Right atrium auricular region (tissue), 2 donors: ENCODE data around the gene STK26. TPM values are rescaled to one million over a fixed set of nuclear protein-coding genes. Genes with fewer than 3 reads are reported as not detected.

Experiments used
- DNase-seq: peaks from one replicate; pipeline ENCODE4 v3.0.0-alpha.2; 2019; ENCODE audit warnings: low spot score
- H3K27ac ChIP-seq, 2 donors: fragments of 200-600 bp; sonication (generic); 1 replicate in 1 of 2; 2 replicates in 1 of 2; pipeline ENCODE4 v1.5.1; 2016 to 2019
- H3K27me3 ChIP-seq, 2 donors: fragments of 200-600 bp; sonication (generic); one replicate each; pipeline versions ENCODE4 v1.5.1 to v1.6.0; 2017 to 2019
- H3K36me3 ChIP-seq: fragments of 200-600 bp; sonication (generic); one replicate; pipeline ENCODE4 v1.5.1; 2016
- H3K4me1 ChIP-seq, 2 donors: fragments of 200-600 bp; sonication (generic); one replicate each; pipeline versions ENCODE4 v1.5.1 to v1.6.0; 2017 to 2019
- H3K4me3 ChIP-seq, 2 donors: fragments of 200-600 bp; sonication (generic); 1 replicate in 1 of 2; 2 replicates in 1 of 2; pipeline ENCODE4 v1.5.1; 2017 to 2019; ENCODE audit warnings: mild to moderate bottlenecking in 1 of 2, moderate library complexity in 1 of 2
- H3K9me3 ChIP-seq, 2 donors: fragments of 200-600 bp; sonication (generic); one replicate each; pipeline ENCODE4 v1.5.1; 2019
- CTCF ChIP-seq, 2 donors: fragments of 200-600 bp; sonication (generic); IDR thresholded peaks; one replicate each; pipeline ENCODE4 v1.5.1; 2019; ENCODE audit warnings: antibody characterized with exemption in 2 of 2
- total RNA-seq, 2 donors: library from RNA; depleted of rRNA; stranded (reverse); fragments of >200 nt; gene quantifications; one replicate each; pipeline ENCODE4 v1.1.0, GENCODE V29; 2016

Gene STK26
- total RNA-seq, 2 donors from 2014 or later, result 2.7 to 4.7 TPM

GRCh38 chrX:132101799-132102198 is 78.7 kb downstream of the STK26 start:
- H3K27ac ChIP-seq, result no peak overlapping the region
- no peaks in the 10 kb centered on the region for H3K9me3 ChIP-seq
- H3K36me3 ChIP-seq, result no peaks in the 10 kb centered on the region
- no peak overlapping the region for H3K4me3 ChIP-seq
- H3K4me1 ChIP-seq, result no peaks in the 10 kb centered on the region
- no peaks in the 10 kb centered on the region for H3K27me3 ChIP-seq
- TF ChIP-seq CTCF (IDR thresholded peaks at IDR 0.05), result no peak
- no peak for DNase-seq

GRCh38 chrX:132107291-132107690 is 84.2 kb downstream of the STK26 start:
- Histone ChIP-seq H3K27me3 (no peaks in the 10 kb centered on the region), H3K4me3 (no peak overlapping the region), H3K27ac (no peak overlapping the region), H3K36me3 (no peaks in the 10 kb centered on the region), H3K4me1 (no peaks in the 10 kb centered on the region), H3K9me3 (no peaks in the 10 kb centered on the region)
- TF ChIP-seq CTCF (IDR thresholded peaks at IDR 0.05), result no peak
- no peak for DNase-seq

GRCh38 chrX:132114607-132115006 is 91.5 kb downstream of the STK26 start:
- Histone ChIP-seq H3K36me3 (no peaks in the 10 kb centered on the region), H3K27ac (no peak overlapping the region), H3K27me3 (no peaks in the 10 kb centered on the region), H3K9me3 (no peaks in the 10 kb centered on the region), H3K4me3 (no peak overlapping the region), H3K4me1 (no peaks in the 10 kb centered on the region)
- DNase-seq, result no peak
- no peak for TF ChIP-seq CTCF (IDR thresholded peaks at IDR 0.05)

GRCh38 chrX:132115792-132116191 is 92.7 kb downstream of the STK26 start:
- no peaks in the 10 kb centered on the region for H3K27me3 ChIP-seq
- H3K9me3 ChIP-seq, result no peaks in the 10 kb centered on the region

GRCh38 chrX:132118358-132118757 is 95.3 kb downstream of the STK26 start:
- no peaks in the 10 kb centered on the region for H3K27me3 ChIP-seq
- TF ChIP-seq CTCF (IDR thresholded peaks at IDR 0.05), result no peak
- no peaks in the 10 kb centered on the region for H3K9me3 ChIP-seq

More at GRCh38 chrX:132115792-132116191, 92.7 kb downstream of the STK26 start:
- no peak for DNase-seq
- Histone ChIP-seq H3K4me1 (no peaks in the 10 kb centered on the region), H3K27ac (no peak overlapping the region), H3K4me3 (no peak overlapping the region), H3K36me3 (no peaks in the 10 kb centered on the region)
- no peak for TF ChIP-seq CTCF (IDR thresholded peaks at IDR 0.05)

GRCh38 chrX:132119283-132119682 is 96.2 kb downstream of the STK26 start:
- Histone ChIP-seq H3K9me3 (no peaks in the 10 kb centered on the region), H3K27me3 (no peaks in the 10 kb centered on the region), H3K4me1 (no peaks in the 10 kb centered on the region), H3K4me3 (no peak overlapping the region), H3K27ac (no peak overlapping the region), H3K36me3 (no peaks in the 10 kb centered on the region)
- no peak for DNase-seq
- TF ChIP-seq CTCF (IDR thresholded peaks at IDR 0.05), result no peak

More at GRCh38 chrX:132118358-132118757, 95.3 kb downstream of the STK26 start:
- no peak overlapping the region for H3K27ac ChIP-seq
- H3K36me3 ChIP-seq, result no peaks in the 10 kb centered on the region
- H3K4me3 ChIP-seq, result no peak overlapping the region
- no peak for DNase-seq
- no peaks in the 10 kb centered on the region for H3K4me1 ChIP-seq
